OCI-LY7 (cell line): Measurements from ENCODE around the gene FIP1L1. TPM values are rescaled to one million over a fixed set of nuclear protein-coding genes. Genes with fewer than 3 reads are reported as not detected.

Experiments used
- BruUV-seq: library from RNA; stranded (reverse); fragments of 400-500 nt; replicated peaks from 2 replicates; lab custom pipeline; 2021; lab: Mats Ljungman, UMichigan
- CTCF ChIA-PET: fragments of 300-600 bp; sonication (Branson Sonifier 250); formaldehyde crosslinking; loops from one replicate; lab custom pipeline; 2022; ENCODE audit warnings: antibody characterized with exemption; ENCODE audit not compliant: unreplicated experiment; lab: Charles Lee
- POLR2A ChIA-PET: fragments of 300-600 bp; sonication (Branson Sonifier 250); formaldehyde crosslinking; loops from one replicate; lab custom pipeline; 2022; ENCODE audit warnings: antibody characterized with exemption; lab: Charles Lee
- DNase-seq: peaks from one replicate; pipeline ENCODE4 v3.0.0-alpha.2; 2015; ENCODE audit warnings: low spot score
- H2AFZ ChIP-seq: fragments of 200-600 bp; sonication (generic), shearing (Covaris generic); 2 replicates; pipeline ENCODE4 v1.6.1; 2014; ENCODE audit warnings: mild to moderate bottlenecking, antibody characterized with exemption, low read length, moderate library complexity
- H3K27ac ChIP-seq: fragments of 200-600 bp; sonication (generic); 2 replicates; pipeline ENCODE4 v1.5.1; 2014; ENCODE audit warnings: mixed run types, low read depth, mild to moderate bottlenecking, moderate library complexity, low read length, inconsistent platforms; ENCODE audit not compliant: poor library complexity, severe bottlenecking
- H3K36me3 ChIP-seq: fragments of 200-600 bp; sonication (generic); 2 replicates; pipeline ENCODE4 v1.6.1; 2014; ENCODE audit warnings: mild to moderate bottlenecking, antibody characterized with exemption, low read length, moderate library complexity, mixed read lengths; ENCODE audit not compliant: insufficient read depth
- H3K4me1 ChIP-seq: fragments of 200-600 bp; sonication (generic); 2 replicates; pipeline ENCODE4 v1.5.1; 2014; ENCODE audit warnings: mild to moderate bottlenecking, low read length; ENCODE audit not compliant: insufficient read depth, poor library complexity, severe bottlenecking
- H3K4me2 ChIP-seq: fragments of 200-600 bp; sonication (generic); 2 replicates; pipeline ENCODE4 v1.6.1; 2014; ENCODE audit warnings: mild to moderate bottlenecking, low read length
- H3K4me3 ChIP-seq: fragments of 200-600 bp; sonication (generic); 2 replicates; pipeline ENCODE4 v1.5.1; 2014; ENCODE audit warnings: mild to moderate bottlenecking, low read depth, low read length; ENCODE audit not compliant: poor library complexity, severe bottlenecking
- H3K79me2 ChIP-seq: fragments of 200-600 bp; sonication (generic); 2 replicates; pipeline ENCODE4 v1.6.1; 2016; ENCODE audit warnings: low read depth, mild to moderate bottlenecking, low read length, moderate library complexity, mixed read lengths; ENCODE audit not compliant: insufficient read depth
- H3K9me2 ChIP-seq: fragments of 200-600 bp; sonication (generic); 2 replicates; pipeline ENCODE4 v1.6.1; 2016; ENCODE audit warnings: mild to moderate bottlenecking, low read length, mixed read lengths; ENCODE audit not compliant: insufficient read depth
- H3K9me3 ChIP-seq: fragments of 200-600 bp; sonication (generic); 2 replicates; pipeline ENCODE4 v1.6.1; 2014; ENCODE audit warnings: mild to moderate bottlenecking, mixed run types, low read length, mixed read lengths
- H4K20me1 ChIP-seq: fragments of 200-600 bp; sonication (generic); 2 replicates; pipeline ENCODE4 v1.6.1; 2014; ENCODE audit warnings: mild to moderate bottlenecking, antibody characterized with exemption, low read length, moderate library complexity, mixed read lengths; ENCODE audit not compliant: insufficient read depth
- CTCF ChIP-seq: fragments of 200-600 bp; sonication (generic); conservative IDR thresholded peaks from 2 replicates; pipeline ENCODE4 v1.5.1; 2014; ENCODE audit warnings: mild to moderate bottlenecking, antibody characterized with exemption, low read length, moderate library complexity, mixed read lengths
- EZH2phosphoT487 ChIP-seq: fragments of 200-600 bp; sonication (generic); IDR thresholded peaks from 2 replicates; pipeline ENCODE4 v1.6.1; 2018; ENCODE audit warnings: low read depth, borderline replicate concordance, mild to moderate bottlenecking, mixed run types, antibody characterized with exemption, low read length, moderate library complexity, mixed read lengths
- intact Hi-C: fragments of 100-400 bp; cut with micrococcal nuclease; formaldehyde crosslinking; loops from one replicate; pipeline ENCODE4 v1.10.0; 2022; ENCODE audit not compliant: unreplicated experiment
- total RNA-seq, 2 experiments: library from RNA; depleted of rRNA in 1 of 2; stranded (reverse); fragments of >200 nt in 1 of 2; shearing (Covaris generic) in 1 of 2; gene quantifications; 2 replicates each; pipeline ENCODE4 v1.2.3, GENCODE V29; 2014 to 2022

Gene FIP1L1
- total RNA-seq, 2 experiments from 2014 or later, result 73.2 to 86.9 TPM

GRCh38 chr4:53364624-53365023, 12.8 kb upstream of the FIP1L1 start:
- H3K9me3 ChIP-seq, result no peaks in the 10 kb centered on the region
- TF ChIP-seq CTCF, result no peak
- TF ChIP-seq EZH2phosphoT487, result no peak
- peaks cover 62% of the 10 kb centered on the region for H3K79me2 ChIP-seq
- H3K4me3 ChIP-seq, result peak overlapping the region; percentile 98
- H2AFZ ChIP-seq, result no peak overlapping the region; the same call in 1 of the 2 replicates
- intact Hi-C loops, result loop anchor here (5.0 to 10.0 kb wide), 3 partner anchors 340 to 698 kb away; partner anchors contain the start of gene CHIC2
- H3K4me2 ChIP-seq, result peak overlapping the region; percentile 77
- no TSS peak for BruUV-seq
- no peak overlapping the region for H3K27ac ChIP-seq
- no peak for DNase-seq
- ChIA-PET POLR2A (interaction anchor here (1.0 kb wide), 1 partner anchor 15 kb away, joined by 3 read pairs; no protein-coding TSS in a partner anchor), CTCF (interaction anchor here (0.7 kb wide), 1 partner anchor 12 kb away, joined by 4 read pairs; no protein-coding TSS in a partner anchor)
- no peaks in the 10 kb centered on the region for H3K9me2 ChIP-seq
- peaks cover 16% of the 10 kb centered on the region for H3K36me3 ChIP-seq
- peaks cover 67% of the 10 kb centered on the region for H3K4me1 ChIP-seq
- 0 out of 2 replicates have a peak, but pooled peaks cover 13% of the 10 kb centered on the region for H4K20me1 ChIP-seq

GRCh38 chr4:53365121-53365485, 12.3 kb upstream of the FIP1L1 start:
- peak overlapping the region; percentile 77 for H3K4me2 ChIP-seq
- peaks cover 57% of the 10 kb centered on the region for H3K79me2 ChIP-seq
- peaks cover 65% of the 10 kb centered on the region for H3K4me1 ChIP-seq
- peak; percentile 51 for DNase-seq
- H3K4me3 ChIP-seq, result peak overlapping the region; percentile 98
- H4K20me1 ChIP-seq, result 0 out of 2 replicates have a peak, but pooled peaks cover 13% of the 10 kb centered on the region
- peak overlapping the region; percentile 83 for H2AFZ ChIP-seq
- BruUV-seq, result no TSS peak
- CTCF ChIA-PET, result interaction anchor here (0.7 kb wide), 1 partner anchor 12 kb away, joined by 4 read pairs; no protein-coding TSS in a partner anchor
- POLR2A ChIA-PET, result interaction anchor here (1.0 to 1.5 kb wide), 3 partner anchors 11 to 15 kb away, joined by 3 to 4 read pairs (median 3); no protein-coding TSS in a partner anchor
- H3K36me3 ChIP-seq, result peaks cover 11% of the 10 kb centered on the region
- peak overlapping the region; percentile 18 for H3K27ac ChIP-seq
- TF ChIP-seq EZH2phosphoT487 (no peak), CTCF (no peak)
- intact Hi-C loops, result loop anchor here (5.0 to 10.0 kb wide), 3 partner anchors 340 to 697 kb away; partner anchors contain the start of gene CHIC2
- no peaks in the 10 kb centered on the region for H3K9me2 ChIP-seq
- no peaks in the 10 kb centered on the region for H3K9me3 ChIP-seq
